Transverse colon (tissue), 4 donors: Measurements from ENCODE around the gene GJB2. TPM values are rescaled to one million over a fixed set of nuclear protein-coding genes. Genes with fewer than 3 reads are reported as not detected.

ENCODE experiments used
- DNase-seq: peaks from one replicate; pipeline ENCODE4 v3.0.0-alpha.2; 2019
- H3K27ac ChIP-seq, 4 donors: fragments of 200-600 bp; sonication (generic); 2 replicates each; pipeline ENCODE4 v1.5.1; 2016 to 2018; ENCODE audit warnings: inconsistent platforms in 4 of 4
- H3K27me3 ChIP-seq: fragments of 200-600 bp; sonication (generic); 2 replicates; pipeline ENCODE4 v1.5.1; 2017; ENCODE audit warnings: inconsistent platforms
- H3K36me3 ChIP-seq, 4 donors: fragments of 200-600 bp; sonication (generic); 2 replicates each; pipeline ENCODE4 v1.5.1; 2017 to 2019; ENCODE audit warnings: inconsistent platforms in 4 of 4
- H3K4me1 ChIP-seq, 4 donors: fragments of 200-600 bp; sonication (generic); 2 replicates each; pipeline ENCODE4 v1.5.1; 2017 to 2020; ENCODE audit warnings: inconsistent platforms in 4 of 4
- H3K4me3 ChIP-seq, 4 donors: fragments of 200-600 bp; sonication (generic); 1 replicate in 1 of 4; 2 replicates in 3 of 4; pipeline versions ENCODE4 v1.5.1 to v1.6.1; 2017 to 2019; ENCODE audit warnings: inconsistent platforms in 4 of 4
- H3K9me3 ChIP-seq, 2 donors: fragments of 200-600 bp; sonication (generic); 2 replicates each; pipeline ENCODE4 v1.5.1; 2017 to 2019; ENCODE audit warnings: inconsistent platforms in 2 of 2
- EP300 ChIP-seq: sonication (generic); formaldehyde crosslinking; IDR thresholded peaks from one replicate; pipeline ENCODE4 v1.6.1; 2017; ENCODE audit warnings: antibody characterized with exemption, low read depth
- POLR2A ChIP-seq: fragments of 450-650 bp; IDR thresholded peaks from one replicate; pipeline ENCODE4 v1.6.1; 2016; ENCODE audit warnings: antibody characterized with exemption, mild to moderate bottlenecking, moderate library complexity
- POLR2AphosphoS5 ChIP-seq, 3 donors: sonication (generic); formaldehyde crosslinking; IDR thresholded peaks; one replicate each; pipeline ENCODE4 v1.6.1; 2016; ENCODE audit warnings: antibody characterized with exemption in 3 of 3
- WGBS, 2 donors: methylation state at CpG; one replicate each; pipeline ENCODE4 v1.1.5; 2018; ENCODE audit warnings: low coverage in 1 of 2; 5-methylcytosine and 5-hydroxymethylcytosine counted together
- in situ Hi-C, 4 donors: fragments of 200-750 bp; cut with MboI; loops; one replicate each; pipeline versions ENCODE4 v1.15.0 to v1.15.1; 2017; ENCODE audit warnings: low sequenced_read_pairs in 3 of 4, low pct_ligation_motif_present in 1 of 4, low pct_unique_long_range_greater_than_20kb in 1 of 4
- intact Hi-C: fragments of 100-400 bp; cut with DNase I; formaldehyde crosslinking; loops from one replicate; pipeline ENCODE4 v1.15.1; 2023; ENCODE audit warnings: low total_unique reads
- total RNA-seq, 4 donors: library from RNA; depleted of rRNA; stranded (reverse); fragments of >200 nt; gene quantifications; one replicate each; pipeline ENCODE4 v1.1.0, GENCODE V29; 2016
- TF ChIP-seq, protein P1 (sequence below), 5 experiments: fragments of 200-600 bp in 3 of 5; fragments of 450-650 bp in 2 of 5; sonication (generic) in 3 of 5; IDR thresholded peaks; 1 replicate in 2 of 5; 2 replicates in 3 of 5; pipeline ENCODE4 v1.5.1; 2016 to 2017; ENCODE audit warnings: antibody characterized with exemption in 5 of 5, inconsistent platforms in 3 of 5, mild to moderate bottlenecking in 2 of 5, moderate library complexity in 1 of 5

The GJB2 gene
- 10 to 100 TPM in 3 of 4 donors, 1 to 10 TPM in 1; 5.0 to 38.4 (median 25.9) TPM for total RNA-seq

DNA sequence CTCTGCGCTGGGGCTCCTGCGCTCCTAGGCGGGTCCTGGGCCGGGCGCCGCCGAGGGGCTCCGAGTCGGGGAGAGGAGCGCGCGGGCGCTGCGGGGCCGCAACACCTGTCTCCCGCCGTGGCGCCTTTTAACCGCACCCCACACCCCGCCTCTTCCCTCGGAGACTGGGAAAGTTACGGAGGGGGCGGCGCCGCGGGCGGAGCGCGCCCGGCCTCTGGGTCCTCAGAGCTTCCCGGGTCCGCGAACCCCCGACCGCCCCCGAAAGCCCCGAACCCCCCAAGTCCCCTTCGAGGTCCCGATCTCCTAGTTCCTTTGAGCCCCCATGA is at the start of gene GJB2:
TSS of gene GJB2 (minus strand) at position 103 of the 326 bp plus-strand sequence. CDS start 3,357 bp downstream, outside the sequence.
- Histone ChIP-seq H3K4me1 (peaks cover 10 to 41% (median 29%) of the 10 kb centered on the region in 4 donors), H3K36me3 (no peaks in the 10 kb centered on the region), H3K27me3 (peaks cover 54% of the 10 kb centered on the region), H3K27ac (peak within 1 kb of the TSS; percentile 82 to 88 (median 84)), H3K9me3 (no peaks in the 10 kb centered on the region), H3K4me3 (peak within 1 kb of the TSS; percentile 24 to 78 (median 65))
- TF ChIP-seq POLR2A (no peak), POLR2AphosphoS5 (IDR thresholded peaks at IDR 0.05) (peak in 1 of 3 donors; percentile 18)
- intact Hi-C loops (no loop called here), in situ Hi-C loops (loop anchor here in 3 of 4 donors (10.0 to 25.0 kb wide), 5 partner anchors 292 to 745 kb away; partner anchors contain the start of gene XPO4 (in 1 of the 3))
- DNase-seq, result peak; percentile 74
- 1% methylated on average over 31 of the region's 39 CpGs; no CpG with 5 or more reads in 1 of the 2 donors for WGBS, 2 donors

GRCh38 chr13:20241593-20241992 is 48.9 kb upstream of the GJB2 start:
- Histone ChIP-seq H3K9me3 (no peaks in the 10 kb centered on the region), H3K27me3 (no peaks in the 10 kb centered on the region), H3K4me3 (no peak overlapping the region), H3K36me3 (no peaks in the 10 kb centered on the region), H3K27ac (no peak overlapping the region), H3K4me1 (no peaks in the 10 kb centered on the region)
- WGBS, 2 donors, result 81% methylated on average over 2 of the region's 2 CpGs; no CpG with 5 or more reads in 1 of the 2 donors
- intact Hi-C loops, result no loop called here
- TF ChIP-seq, protein P1, sequence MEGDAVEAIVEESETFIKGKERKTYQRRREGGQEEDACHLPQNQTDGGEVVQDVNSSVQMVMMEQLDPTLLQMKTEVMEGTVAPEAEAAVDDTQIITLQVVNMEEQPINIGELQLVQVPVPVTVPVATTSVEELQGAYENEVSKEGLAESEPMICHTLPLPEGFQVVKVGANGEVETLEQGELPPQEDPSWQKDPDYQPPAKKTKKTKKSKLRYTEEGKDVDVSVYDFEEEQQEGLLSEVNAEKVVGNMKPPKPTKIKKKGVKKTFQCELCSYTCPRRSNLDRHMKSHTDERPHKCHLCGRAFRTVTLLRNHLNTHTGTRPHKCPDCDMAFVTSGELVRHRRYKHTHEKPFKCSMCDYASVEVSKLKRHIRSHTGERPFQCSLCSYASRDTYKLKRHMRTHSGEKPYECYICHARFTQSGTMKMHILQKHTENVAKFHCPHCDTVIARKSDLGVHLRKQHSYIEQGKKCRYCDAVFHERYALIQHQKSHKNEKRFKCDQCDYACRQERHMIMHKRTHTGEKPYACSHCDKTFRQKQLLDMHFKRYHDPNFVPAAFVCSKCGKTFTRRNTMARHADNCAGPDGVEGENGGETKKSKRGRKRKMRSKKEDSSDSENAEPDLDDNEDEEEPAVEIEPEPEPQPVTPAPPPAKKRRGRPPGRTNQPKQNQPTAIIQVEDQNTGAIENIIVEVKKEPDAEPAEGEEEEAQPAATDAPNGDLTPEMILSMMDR (IDR thresholded peaks at IDR 0.05), result no peak
- no peak for TF ChIP-seq POLR2A
- TF ChIP-seq POLR2AphosphoS5 (IDR thresholded peaks at IDR 0.05), result no peak
- no peak for TF ChIP-seq EP300
- in situ Hi-C loops, result no loop called here
- DNase-seq, result no peak

DNA sequence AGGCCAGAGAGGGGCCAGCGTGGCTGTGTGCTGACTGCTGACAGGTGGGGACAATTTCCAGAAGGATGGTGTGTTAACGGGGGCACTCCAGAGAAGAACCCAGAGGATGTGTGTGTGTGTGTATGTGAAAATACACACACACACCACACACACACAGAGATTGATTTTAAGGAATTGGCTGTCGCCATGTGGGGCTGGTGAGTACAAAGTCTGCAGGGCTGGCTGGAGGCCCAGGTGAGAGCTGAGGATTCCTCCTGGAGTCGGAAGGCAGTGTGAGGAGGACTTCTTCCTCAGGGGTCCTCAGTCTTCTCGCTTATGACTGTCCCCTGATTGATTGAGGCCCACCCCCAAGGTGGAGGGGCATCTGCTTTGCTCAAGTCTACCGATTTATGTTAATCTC is 47.0 kb upstream of the GJB2 start:
- no peaks in the 10 kb centered on the region for H3K4me1 ChIP-seq
- H3K27ac ChIP-seq, result no peak overlapping the region
- intact Hi-C loops, result no loop called here
- no peaks in the 10 kb centered on the region for H3K9me3 ChIP-seq
- H3K36me3 ChIP-seq, result no peaks in the 10 kb centered on the region
- H3K4me3 ChIP-seq, result no peak overlapping the region
- peaks cover 4% of the 10 kb centered on the region for H3K27me3 ChIP-seq
- DNase-seq, result peak; percentile 24
- TF ChIP-seq POLR2AphosphoS5 (IDR thresholded peaks at IDR 0.05) (no peak), POLR2A (no peak), EP300 (no peak)
- TF ChIP-seq, protein P1 (IDR thresholded peaks at IDR 0.05), result no peak
- in situ Hi-C loops, result no loop called here
- 66% methylated on average over 6 of the region's 6 CpGs; no CpG with 5 or more reads in 1 of the 2 donors for WGBS, 2 donors

DNA sequence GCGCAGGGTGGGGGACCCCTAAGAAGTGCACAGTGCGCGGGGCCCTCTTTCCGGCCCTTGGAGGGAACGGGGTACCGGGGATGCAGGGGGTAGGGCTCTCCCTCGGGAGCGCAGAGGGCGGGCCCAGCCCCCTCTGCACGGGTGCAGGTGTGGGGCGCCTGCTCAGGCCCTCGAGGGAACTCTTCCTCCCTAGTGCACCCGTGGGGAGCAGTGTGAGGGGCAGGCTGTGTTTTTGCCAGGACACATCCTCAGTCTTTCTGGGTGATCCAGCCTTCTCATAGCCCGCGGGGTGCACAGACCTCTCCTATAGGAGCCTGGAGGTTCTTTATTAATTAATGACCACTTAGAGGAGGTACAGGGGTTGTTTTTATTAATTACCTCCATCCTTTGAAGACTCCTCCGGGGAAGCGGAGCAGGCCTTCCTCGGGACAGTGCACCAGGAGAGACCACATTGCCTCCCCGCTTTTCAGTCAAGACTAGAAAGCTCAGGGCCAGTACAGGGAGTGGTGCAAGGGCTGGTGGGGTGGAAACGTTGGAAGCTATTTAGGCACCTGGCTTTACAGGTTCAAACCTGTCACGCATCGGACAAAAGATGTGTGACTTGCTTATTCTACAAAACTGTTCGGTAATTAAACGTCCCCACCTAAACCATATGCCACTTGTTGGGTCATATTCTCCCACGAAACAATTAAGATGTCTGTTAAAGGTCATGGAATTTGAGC is 40.0 kb upstream of the GJB2 start:
- Histone ChIP-seq H3K36me3 (no peaks in the 10 kb centered on the region), H3K27me3 (peaks cover 62% of the 10 kb centered on the region), H3K27ac (no peak overlapping the region), H3K4me1 (peaks cover 0 to 13% (median 10%) of the 10 kb centered on the region in 4 donors), H3K9me3 (no peaks in the 10 kb centered on the region), H3K4me3 (peak overlapping the region in 2 of 4 donors; percentile 30 to 40)
- in situ Hi-C loops, result no loop called here
- intact Hi-C loops, result no loop called here
- DNase-seq, result no peak
- 45 to 100% methylated on average over 1 to 25 of the region's 25 CpGs for WGBS, 2 donors
- TF ChIP-seq, protein P1 (IDR thresholded peaks at IDR 0.05), result no peak
- TF ChIP-seq POLR2A (no peak), POLR2AphosphoS5 (IDR thresholded peaks at IDR 0.05) (no peak), EP300 (no peak)
